Measurements from ENCODE around the gene PPM1B.
A peak's percentile ranks its signal among the peaks of the same experiment; 100 is the strongest.
"Not testable (repeated sequence)": the region's sequence is repeated elsewhere in the genome, so short reads cannot be mapped to it uniquely, and the experiment has no call there.

PPM1B gene

DNA sequence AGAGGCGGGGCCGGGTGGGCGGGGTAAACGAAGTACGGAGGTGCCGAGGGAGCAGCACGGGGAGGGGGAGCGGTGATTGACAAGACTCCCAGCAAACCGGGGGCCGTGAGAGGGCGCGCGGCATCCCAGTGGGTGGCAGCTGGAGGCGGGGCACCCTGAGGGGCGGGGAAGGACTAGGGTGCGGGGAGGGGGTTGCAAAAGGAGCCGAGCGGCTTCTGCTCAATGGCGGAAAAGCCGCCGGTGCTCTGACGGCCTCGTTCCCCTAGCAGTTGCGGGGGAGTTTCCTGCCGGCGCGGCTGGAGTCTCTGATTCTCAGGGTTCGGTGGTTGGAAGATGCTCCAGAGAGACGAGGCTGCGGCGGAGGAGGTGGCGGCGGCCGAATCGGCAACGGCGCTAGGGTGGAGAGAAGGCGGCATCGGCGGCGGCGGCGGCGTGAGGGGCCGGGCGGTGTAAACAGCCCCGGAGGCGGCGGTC, at the start of gene PPM1B:
PPM1B (plus strand) TSS at position 195 of the 474 bp plus-strand sequence. CDS start 32,325 bp downstream, outside the sequence.
- Mint-ChIP-seq H3K27ac (peak within 1 kb of the TSS; percentile 99), H3K9me3 (ENCODE audit: low read depth) (no peaks in the 10 kb centered on the region), H3K4me1 (ENCODE audit: low read depth) (peaks cover 42% of the 10 kb centered on the region), H3K27me3 (no peaks in the 10 kb centered on the region), H3K4me3 (peak within 1 kb of the TSS; percentile 96), H3K36me3 (no peaks in the 10 kb centered on the region)

DNA sequence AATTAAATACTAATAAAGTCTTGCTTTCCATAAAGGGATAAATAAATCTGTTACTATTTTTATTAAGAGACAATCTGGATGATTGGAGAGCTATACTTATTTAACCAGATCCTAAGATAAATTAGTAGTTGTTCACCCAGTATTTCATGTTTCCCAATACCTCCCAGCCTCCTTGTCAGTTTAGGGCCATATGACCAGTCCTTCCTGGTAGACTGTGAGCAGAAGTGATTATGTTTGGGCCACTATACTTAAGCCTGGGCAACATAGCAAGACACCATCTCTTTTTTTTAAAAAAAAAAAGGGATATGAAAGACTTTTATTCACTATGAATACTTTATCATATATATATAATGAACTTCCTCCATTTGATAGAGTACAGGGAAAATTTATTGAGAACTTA, 48.8 kb upstream of the PPM1B start:
- H3K27me3 Mint-ChIP-seq, result no peaks in the 10 kb centered on the region
- H3K9me3 Mint-ChIP-seq (ENCODE audit: low read depth), result no peaks in the 10 kb centered on the region
- no peaks in the 10 kb centered on the region for H3K36me3 Mint-ChIP-seq
- no peak overlapping the region for H3K27ac Mint-ChIP-seq
- H3K4me1 Mint-ChIP-seq (ENCODE audit: low read depth), result peaks cover 27% of the 10 kb centered on the region
- H3K4me3 Mint-ChIP-seq, result no peak overlapping the region

DNA sequence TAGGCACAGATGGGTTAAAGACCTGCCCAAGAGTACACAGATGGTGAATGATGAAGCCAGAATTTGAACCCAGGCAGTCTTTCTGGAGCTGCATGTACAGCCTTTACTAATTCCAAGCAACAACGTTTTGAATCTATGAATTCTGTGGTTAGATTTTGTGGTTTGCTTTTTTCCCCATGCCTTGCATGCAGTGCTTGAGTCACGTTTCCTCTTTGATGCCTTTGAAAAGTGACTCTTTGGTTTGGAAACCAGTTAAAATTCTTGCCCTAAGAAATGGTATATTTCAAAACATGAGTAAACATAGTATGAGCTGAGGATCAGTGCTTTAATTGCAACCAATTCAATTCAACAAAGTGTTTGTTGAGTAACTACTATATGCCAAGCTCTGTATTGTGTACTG, 48.2 kb upstream of the PPM1B start:
- H3K9me3 Mint-ChIP-seq (ENCODE audit: low read depth), result no peaks in the 10 kb centered on the region
- peak overlapping the region; percentile 54 for H3K27ac Mint-ChIP-seq
- H3K36me3 Mint-ChIP-seq, result no peaks in the 10 kb centered on the region
- peak overlapping the region; percentile 27 for H3K4me3 Mint-ChIP-seq
- H3K4me1 Mint-ChIP-seq (ENCODE audit: low read depth), result peaks cover 27% of the 10 kb centered on the region
- no peaks in the 10 kb centered on the region for H3K27me3 Mint-ChIP-seq

DNA sequence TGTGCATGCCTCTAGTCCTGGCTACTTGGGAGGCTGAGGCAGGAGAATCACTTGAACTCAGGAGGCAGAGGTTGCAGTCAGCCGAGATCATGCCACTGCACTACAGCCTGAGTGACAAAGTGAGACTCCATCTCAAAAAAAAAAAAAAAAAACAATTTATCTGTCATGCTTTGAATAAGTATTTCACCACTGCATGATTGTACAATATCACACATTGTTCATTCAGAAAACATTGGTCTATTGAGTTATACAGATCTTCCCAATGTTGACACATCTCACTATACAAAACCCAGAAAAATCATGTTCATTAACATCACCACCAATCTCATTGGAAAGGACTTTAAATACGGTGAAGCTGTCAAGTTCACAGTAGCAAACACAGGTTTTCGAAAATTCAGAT, 46.8 kb upstream of the PPM1B start:
- peaks cover 29% of the 10 kb centered on the region for H3K4me1 Mint-ChIP-seq (ENCODE audit: low read depth)
- H3K27ac Mint-ChIP-seq, result no peak overlapping the region
- no peaks in the 10 kb centered on the region for H3K36me3 Mint-ChIP-seq
- H3K27me3 Mint-ChIP-seq, result no peaks in the 10 kb centered on the region
- H3K9me3 Mint-ChIP-seq (ENCODE audit: low read depth), result no peaks in the 10 kb centered on the region
- no peak overlapping the region for H3K4me3 Mint-ChIP-seq

DNA sequence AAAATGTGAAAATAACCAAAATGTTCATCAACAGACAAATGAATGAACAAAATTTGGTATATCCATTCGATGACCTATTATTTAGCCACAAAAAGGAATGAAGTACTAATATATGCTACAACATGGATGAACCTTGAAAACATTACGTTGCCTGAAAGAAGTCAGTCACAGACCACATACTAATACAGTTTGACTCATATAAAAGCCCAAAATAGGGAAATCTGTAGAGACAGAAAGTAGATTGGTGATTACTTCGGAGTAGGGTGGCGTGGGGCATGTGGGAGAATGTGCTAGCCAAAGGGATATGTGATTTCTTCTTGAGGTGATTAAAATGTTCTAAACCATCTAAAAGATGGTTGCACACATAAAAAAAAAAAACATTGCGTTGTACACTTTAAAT, 44.2 kb upstream of the PPM1B start:
- peaks cover 24% of the 10 kb centered on the region for H3K4me1 Mint-ChIP-seq (ENCODE audit: low read depth)
- H3K36me3 Mint-ChIP-seq, result no peaks in the 10 kb centered on the region
- H3K27me3 Mint-ChIP-seq, result no peaks in the 10 kb centered on the region
- no peak overlapping the region for H3K4me3 Mint-ChIP-seq
- H3K9me3 Mint-ChIP-seq (ENCODE audit: low read depth), result no peaks in the 10 kb centered on the region
- H3K27ac Mint-ChIP-seq, result no peak overlapping the region

DNA sequence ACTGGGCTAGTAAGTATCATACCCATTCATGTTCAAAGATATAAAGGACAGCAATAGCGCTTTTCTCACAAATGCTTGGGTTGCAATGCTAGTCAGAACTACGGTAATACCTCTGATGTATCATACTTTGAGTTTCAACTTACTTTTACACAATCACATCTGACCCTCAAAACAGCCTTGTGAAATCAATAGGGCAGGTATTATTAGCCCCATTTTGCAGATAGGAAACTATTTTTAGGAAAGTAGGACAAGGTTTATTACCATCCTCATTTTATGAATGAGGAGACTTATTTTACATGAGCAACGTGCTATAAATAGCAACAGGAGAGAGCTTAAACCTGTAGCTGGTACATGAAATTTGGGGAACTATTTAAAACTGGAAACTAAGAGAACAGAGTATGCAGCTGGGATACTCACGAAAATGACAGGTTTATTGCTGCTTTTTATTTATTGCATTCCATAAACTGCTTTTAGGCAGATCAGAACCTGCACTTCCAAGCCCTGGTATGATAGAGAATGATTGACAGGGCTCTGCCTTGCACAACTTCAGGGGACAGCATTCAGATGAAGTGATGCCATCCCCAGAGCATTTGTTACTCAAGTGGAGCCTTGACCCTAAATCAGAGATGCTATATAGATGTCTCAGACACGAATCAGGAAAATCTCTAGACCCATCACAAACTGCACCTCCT, 42.4 kb upstream of the PPM1B start:
- peaks cover 2% of the 10 kb centered on the region for H3K36me3 Mint-ChIP-seq
- H3K4me1 Mint-ChIP-seq (ENCODE audit: low read depth), result peaks cover 15% of the 10 kb centered on the region
- no peak overlapping the region for H3K27ac Mint-ChIP-seq
- no peak overlapping the region for H3K4me3 Mint-ChIP-seq
- H3K9me3 Mint-ChIP-seq (ENCODE audit: low read depth), result peaks cover 1% of the 10 kb centered on the region
- H3K27me3 Mint-ChIP-seq, result no peaks in the 10 kb centered on the region

DNA sequence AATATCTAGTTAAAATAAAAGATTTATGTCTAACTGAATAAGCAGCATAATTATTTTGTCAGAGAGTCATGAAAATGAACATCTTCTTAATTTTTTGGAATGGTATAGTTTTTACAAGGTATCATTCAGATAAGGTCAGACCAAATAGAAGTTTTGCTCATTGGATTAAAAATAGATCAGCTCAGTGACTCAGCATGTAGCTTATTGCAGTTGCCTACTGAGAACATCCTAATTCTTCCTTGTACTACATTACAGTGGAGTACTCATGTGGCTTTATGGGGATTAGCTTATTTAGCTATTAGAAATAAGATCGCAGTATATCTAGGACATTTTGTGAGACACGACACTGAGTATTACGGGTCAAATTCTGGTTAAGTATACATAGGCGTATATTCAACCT, 38.2 kb upstream of the PPM1B start:
- Mint-ChIP-seq H3K27me3 (no peaks in the 10 kb centered on the region), H3K36me3 (peaks cover 6% of the 10 kb centered on the region), H3K9me3 (ENCODE audit: low read depth) (peaks cover 10% of the 10 kb centered on the region), H3K4me3 (no peak overlapping the region), H3K4me1 (ENCODE audit: low read depth) (peaks cover 6% of the 10 kb centered on the region), H3K27ac (no peak overlapping the region)

DNA sequence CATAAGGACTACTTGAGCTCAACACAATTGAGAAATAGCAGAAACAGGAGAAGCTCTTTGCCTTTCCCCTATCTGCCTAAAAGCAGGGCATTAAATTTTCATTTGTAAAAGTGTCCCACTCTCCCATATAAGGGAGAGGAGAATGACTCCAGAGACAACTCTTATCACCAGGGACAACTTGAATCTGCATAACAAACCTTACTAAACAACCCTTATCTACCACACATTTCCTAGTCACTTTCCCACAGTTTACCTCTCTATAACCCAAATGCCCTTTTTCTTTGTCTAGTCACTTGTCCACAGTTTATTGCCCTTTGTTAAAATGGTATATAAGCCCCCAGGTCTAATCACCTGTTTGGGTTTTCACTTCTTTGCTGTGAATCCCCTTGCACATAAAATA, 37.5 kb upstream of the PPM1B start:
- H3K4me3 Mint-ChIP-seq, result no peak overlapping the region
- peaks cover under 1% of the 10 kb centered on the region for H3K4me1 Mint-ChIP-seq (ENCODE audit: low read depth)
- H3K27ac Mint-ChIP-seq, result no peak overlapping the region
- no peaks in the 10 kb centered on the region for H3K27me3 Mint-ChIP-seq
- peaks cover 6% of the 10 kb centered on the region for H3K36me3 Mint-ChIP-seq
- peaks cover 10% of the 10 kb centered on the region for H3K9me3 Mint-ChIP-seq (ENCODE audit: low read depth)

DNA sequence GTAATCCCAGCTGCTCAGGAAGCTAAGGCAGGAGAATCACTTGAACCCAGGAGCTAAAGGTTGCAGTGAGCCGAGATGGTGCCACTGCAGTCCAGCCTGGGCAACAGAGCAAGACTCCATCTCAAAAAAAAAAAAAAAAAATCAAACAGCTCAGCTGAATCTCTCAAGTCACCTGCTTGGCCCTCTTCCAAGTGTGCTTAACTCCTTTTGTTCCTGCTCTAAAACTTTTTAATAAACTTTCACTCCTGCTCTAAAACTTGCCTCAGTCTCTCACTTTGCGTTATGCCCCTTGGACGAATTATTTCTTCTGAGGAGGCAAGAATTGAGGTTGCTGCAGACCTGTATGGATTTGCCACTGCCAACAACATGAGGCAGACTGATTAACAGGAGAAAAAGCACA, 35.1 kb upstream of the PPM1B start:
- not testable (repeated sequence) for H3K36me3 Mint-ChIP-seq; H3K4me1 Mint-ChIP-seq (ENCODE audit: low read depth); H3K4me3 Mint-ChIP-seq; H3K27me3 Mint-ChIP-seq; H3K27ac Mint-ChIP-seq
- H3K9me3 Mint-ChIP-seq (ENCODE audit: low read depth), result peaks cover 10% of the 10 kb centered on the region

DNA sequence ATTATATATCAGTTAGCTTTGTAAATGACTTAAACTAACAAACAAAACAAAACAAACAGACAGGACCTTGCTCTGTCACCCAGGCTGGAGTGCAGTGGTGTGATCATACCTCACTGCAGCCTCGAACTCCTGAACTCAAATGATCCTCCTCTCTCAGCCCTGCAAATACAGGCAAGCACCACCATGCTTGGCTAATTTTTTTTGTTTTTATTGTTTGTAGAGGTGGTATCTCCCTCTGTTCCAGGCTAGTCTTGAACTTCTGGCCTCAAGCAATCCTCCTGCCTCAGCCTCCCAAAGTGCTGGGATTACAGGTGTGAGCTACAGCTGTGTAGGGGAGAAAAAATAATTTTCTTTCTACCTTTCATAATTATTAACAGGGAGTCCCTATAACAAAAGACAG, 33.8 kb upstream of the PPM1B start:
- H3K27me3 Mint-ChIP-seq, result no peaks in the 10 kb centered on the region
- peaks cover 10% of the 10 kb centered on the region for H3K36me3 Mint-ChIP-seq
- no peak overlapping the region for H3K4me3 Mint-ChIP-seq
- H3K4me1 Mint-ChIP-seq (ENCODE audit: low read depth), result peaks cover 5% of the 10 kb centered on the region
- peaks cover 10% of the 10 kb centered on the region for H3K9me3 Mint-ChIP-seq (ENCODE audit: low read depth)
- no peak overlapping the region for H3K27ac Mint-ChIP-seq

DNA sequence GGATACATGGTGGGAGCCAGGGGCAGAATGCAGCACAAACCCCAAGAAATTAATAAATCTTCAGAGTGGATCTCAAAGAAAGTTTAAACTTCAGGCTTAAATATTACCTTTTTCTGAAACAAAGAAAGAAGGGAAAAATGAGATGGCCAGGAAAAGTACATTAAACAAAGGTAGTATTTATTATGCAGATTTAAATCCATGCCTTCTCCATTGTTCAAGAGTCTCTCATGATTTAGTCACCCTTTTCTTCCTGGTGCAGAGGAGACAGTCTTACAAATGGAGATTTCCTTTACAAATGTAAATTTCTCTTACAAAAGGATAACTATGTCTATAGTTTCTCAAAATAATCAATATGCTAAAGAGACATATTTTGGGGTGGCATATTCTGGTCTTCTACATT, 33.4 kb upstream of the PPM1B start:
- no peaks in the 10 kb centered on the region for H3K27me3 Mint-ChIP-seq
- no peak overlapping the region for H3K27ac Mint-ChIP-seq
- H3K4me3 Mint-ChIP-seq, result no peak overlapping the region
- peaks cover 10% of the 10 kb centered on the region for H3K9me3 Mint-ChIP-seq (ENCODE audit: low read depth)
- H3K36me3 Mint-ChIP-seq, result peaks cover 10% of the 10 kb centered on the region
- peaks cover 7% of the 10 kb centered on the region for H3K4me1 Mint-ChIP-seq (ENCODE audit: low read depth)

DNA sequence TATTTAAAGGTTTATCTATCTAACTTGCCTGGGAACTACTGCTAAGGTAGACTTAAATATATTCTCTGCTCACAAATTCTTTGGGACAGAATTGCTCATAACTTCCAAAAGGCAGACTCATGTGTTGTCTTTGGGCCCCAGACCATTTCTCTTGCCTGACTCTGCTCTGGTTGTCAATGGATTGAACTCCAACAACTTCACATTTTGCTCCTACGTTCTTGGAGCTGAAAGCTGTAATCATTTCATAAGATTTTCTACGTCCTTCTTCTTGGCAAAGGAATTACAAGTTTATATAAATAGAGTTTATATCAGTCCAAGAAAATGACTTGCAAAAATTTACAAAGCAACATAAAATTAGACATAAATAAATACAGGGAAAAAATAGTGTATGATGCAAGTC, 32.9 kb upstream of the PPM1B start:
- Mint-ChIP-seq H3K4me1 (ENCODE audit: low read depth) (peaks cover 7% of the 10 kb centered on the region), H3K27ac (no peak overlapping the region), H3K36me3 (peaks cover 10% of the 10 kb centered on the region), H3K27me3 (no peaks in the 10 kb centered on the region), H3K9me3 (ENCODE audit: low read depth) (peaks cover 10% of the 10 kb centered on the region), H3K4me3 (no peak overlapping the region)

DNA sequence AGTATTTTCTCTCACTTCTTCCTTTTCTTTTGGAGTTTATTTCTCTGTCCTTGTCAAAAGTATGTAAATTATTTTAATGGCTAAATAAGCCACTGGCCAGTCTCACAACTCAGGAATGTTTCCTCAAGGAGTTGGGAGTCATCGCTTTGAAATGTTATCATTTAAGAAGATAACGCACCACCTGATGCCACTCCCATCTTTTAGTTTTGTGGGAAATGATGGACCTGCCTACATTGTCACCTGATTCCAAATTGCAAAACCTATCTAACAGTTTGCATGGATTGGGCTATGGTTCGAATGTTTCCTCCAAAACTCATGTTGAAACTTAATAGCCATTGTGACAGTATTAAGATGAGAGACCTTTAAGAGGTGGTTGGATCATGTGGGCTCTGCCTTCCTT, 32.4 kb upstream of the PPM1B start:
- H3K9me3 Mint-ChIP-seq (ENCODE audit: low read depth), result peaks cover 9% of the 10 kb centered on the region
- H3K27me3 Mint-ChIP-seq, result no peaks in the 10 kb centered on the region
- H3K4me3 Mint-ChIP-seq, result no peak overlapping the region
- no peak overlapping the region for H3K27ac Mint-ChIP-seq
- peaks cover 7% of the 10 kb centered on the region for H3K4me1 Mint-ChIP-seq (ENCODE audit: low read depth)
- peaks cover 8% of the 10 kb centered on the region for H3K36me3 Mint-ChIP-seq

DNA sequence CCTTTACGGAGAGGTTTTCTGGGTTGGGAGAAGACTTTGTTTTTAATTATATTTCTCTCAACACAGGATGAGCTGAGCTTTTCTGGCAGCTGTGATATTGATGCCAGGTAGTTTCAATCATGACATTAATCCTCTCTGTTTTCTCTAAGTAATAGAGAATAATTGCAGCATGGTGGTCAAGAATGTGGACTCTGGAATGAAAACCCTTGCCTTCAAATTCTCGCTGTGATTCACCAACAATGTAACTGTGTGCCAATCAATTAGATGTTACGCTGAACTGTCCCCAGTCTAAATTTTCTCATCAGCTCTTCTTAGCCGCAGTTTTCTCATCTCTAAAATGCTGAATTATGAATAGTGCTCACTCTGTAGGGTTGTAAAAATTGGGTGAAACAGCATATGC, 31.6 kb upstream of the PPM1B start:
- H3K4me3 Mint-ChIP-seq, result no peak overlapping the region
- H3K9me3 Mint-ChIP-seq (ENCODE audit: low read depth), result peaks cover 3% of the 10 kb centered on the region
- peaks cover 5% of the 10 kb centered on the region for H3K36me3 Mint-ChIP-seq
- no peak overlapping the region for H3K27ac Mint-ChIP-seq
- H3K27me3 Mint-ChIP-seq, result no peaks in the 10 kb centered on the region
- peaks cover 7% of the 10 kb centered on the region for H3K4me1 Mint-ChIP-seq (ENCODE audit: low read depth)

DNA sequence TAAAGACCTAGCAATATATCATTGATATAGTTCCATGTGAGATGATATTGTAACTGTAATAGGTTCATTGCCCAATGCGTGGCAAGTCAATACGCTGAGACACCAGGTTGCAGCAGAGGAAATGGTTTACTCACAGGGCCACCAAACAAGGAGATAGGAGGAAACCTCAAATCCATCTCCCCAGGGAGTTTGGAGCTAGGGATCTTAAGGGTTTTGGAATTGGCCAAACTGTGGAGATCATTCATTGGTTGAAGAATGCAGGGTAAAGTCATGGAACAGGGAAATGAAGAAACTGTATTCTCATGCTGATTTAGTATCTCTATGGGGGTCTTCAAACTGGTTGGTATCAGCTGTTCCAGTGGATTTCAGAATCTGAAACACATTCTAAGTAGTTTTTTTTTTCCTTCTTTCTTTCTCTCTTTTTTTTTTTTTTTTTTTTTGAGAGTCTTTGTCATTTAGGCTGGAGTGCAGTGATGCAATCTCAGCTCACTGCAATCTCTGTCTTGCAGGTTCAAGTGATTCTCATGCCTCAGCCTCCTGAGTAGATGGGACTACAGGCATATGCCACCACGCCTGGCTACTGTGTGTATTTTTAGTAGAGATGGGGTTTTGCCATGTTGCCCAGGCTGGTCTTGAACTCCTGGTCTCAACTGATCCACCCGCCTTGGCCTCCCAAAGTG, 30.7 kb upstream of the PPM1B start:
- Mint-ChIP-seq H3K4me1 (ENCODE audit: low read depth) (peaks cover 7% of the 10 kb centered on the region), H3K9me3 (ENCODE audit: low read depth) (no peaks in the 10 kb centered on the region), H3K27me3 (no peaks in the 10 kb centered on the region), H3K36me3 (peaks cover 5% of the 10 kb centered on the region), H3K27ac (no peak overlapping the region), H3K4me3 (no peak overlapping the region)

DNA sequence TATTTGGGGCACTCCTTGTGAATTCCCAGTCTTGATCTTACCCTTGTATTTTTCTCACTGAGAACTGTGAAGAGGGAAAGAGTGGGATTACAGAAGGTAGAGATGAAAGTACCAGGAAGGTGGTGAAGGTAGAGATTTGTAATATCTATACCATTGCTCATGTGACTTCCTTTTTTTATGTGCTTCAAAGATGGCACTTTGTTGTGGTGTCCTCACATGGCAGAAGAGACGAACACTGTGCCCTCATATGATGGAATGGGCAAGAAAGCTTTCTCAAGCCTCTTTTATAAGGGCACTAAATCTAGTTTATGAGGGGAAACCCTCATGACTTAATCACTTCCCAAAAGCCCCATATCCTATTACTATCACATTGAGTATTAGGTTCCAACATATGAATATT, 28.9 kb upstream of the PPM1B start:
- Mint-ChIP-seq H3K9me3 (ENCODE audit: low read depth) (no peaks in the 10 kb centered on the region), H3K4me3 (no peak overlapping the region), H3K36me3 (peaks cover 3% of the 10 kb centered on the region), H3K4me1 (ENCODE audit: low read depth) (peaks cover 7% of the 10 kb centered on the region), H3K27me3 (no peaks in the 10 kb centered on the region), H3K27ac (no peak overlapping the region)
